Myometrial cell (primary cell): ENCODE measurements around the gene TMEM271. TPM values are rescaled to one million over a fixed set of nuclear protein-coding genes. Genes with fewer than 3 reads are reported as not detected.

Experiments used
- total RNA-seq: library from RNA; depleted of rRNA; stranded (reverse); fragments of >200 nt; gene quantifications from 2 replicates; pipeline ENCODE4 v1.2.3, GENCODE V29; 2015

TMEM271 gene
- total RNA-seq, result not detected in 2 replicates

GRCh38 chr4:576245-576821 lies at the start of gene TMEM271:
Gene TMEM271 (minus strand): TSS chr4:576295. CDS start chr4:576062, 233 bp downstream.

GRCh38 chr4:624705-625590 lies 48.9 kb upstream of the TMEM271 start, which contains the start of gene PDE6B:
Gene PDE6B (plus strand): TSS chr4:625573. CDS start chr4:625627, 54 bp downstream.

Other genes starting within 250 kb of the TMEM271 start
- 4.0 and 4.8 TPM in 2 replicates for gene ZNF141, start 238.5 kb downstream of the TMEM271 start, total RNA-seq
- gene ZNF721, start 77.1 kb downstream of the TMEM271 start, total RNA-seq, result 5.3 and 6.1 TPM in 2 replicates
- 34.6 and 40.4 TPM in 2 replicates for gene PIGG, start 77.1 kb downstream of the TMEM271 start, total RNA-seq
- gene PDE6B, start 49.3 kb upstream of the TMEM271 start, total RNA-seq, result not detected in 2 replicates
- 64.0 and 176 TPM in 2 replicates for gene ATP5ME, start 98.0 kb upstream of the TMEM271 start, total RNA-seq
- gene MYL5, start 98.2 kb upstream of the TMEM271 start, total RNA-seq, result 4.9 and 8.3 TPM in 2 replicates
- gene SLC49A3, start 112.9 kb upstream of the TMEM271 start, total RNA-seq, result 0.29 and 1.9 TPM in 2 replicates
- gene PCGF3, start 129.5 kb upstream of the TMEM271 start, total RNA-seq, result 34.6 and 50.2 TPM in 2 replicates
- gene CPLX1, start 249.8 kb upstream of the TMEM271 start, total RNA-seq, result 0.86 TPM in 1 of 2 replicates, not detected in the other